SK-N-SH treated with all-trans-retinoic acid at 6 μM for 48 hours (cell line): ENCODE results near the gene TCF25.

Experiments
- ATAC-seq: fragments of 200-7000 bp; cut with Tn5 transposase; 3 replicates; pipeline ENCODE4 v1.9.1; 2020; ENCODE audit warnings: mild to moderate bottlenecking, moderate library complexity
- ARNTL ChIP-seq: fragments of 450-650 bp; formaldehyde crosslinking; IDR thresholded peaks from 2 replicates; pipeline ENCODE4 v1.5.0; 2020; ENCODE audit warnings: low read depth, mild to moderate bottlenecking, moderate library complexity, borderline replicate concordance
- BACH2 ChIP-seq: fragments of 250-450 bp; sonication (Bioruptor Pico); IDR thresholded peaks from 2 replicates; pipeline ENCODE4 v1.9.0; 2021; ENCODE audit warnings: mild to moderate bottlenecking, borderline replicate concordance
- CREB5 ChIP-seq: fragments of 250-450 bp; sonication (Bioruptor Pico); IDR thresholded peaks from 2 replicates; pipeline ENCODE4 v1.5.1; 2020; ENCODE audit warnings: low read depth, mild to moderate bottlenecking, moderate library complexity
- CSDC2 ChIP-seq: fragments of 250-450 bp; sonication (Bioruptor Pico); IDR thresholded peaks from 2 replicates; pipeline ENCODE4 v1.5.0; 2020; ENCODE audit warnings: mild to moderate bottlenecking, moderate library complexity
- CSRNP3 ChIP-seq: fragments of 250-450 bp; sonication (Bioruptor Pico); IDR thresholded peaks from 2 replicates; pipeline ENCODE4 v1.5.1; 2021; ENCODE audit warnings: mild to moderate bottlenecking, moderate library complexity
- ESRRG ChIP-seq: fragments of 250-450 bp; sonication (Bioruptor Pico); IDR thresholded peaks from 2 replicates; pipeline ENCODE4 v1.6.1; 2021; ENCODE audit warnings: mild to moderate bottlenecking
- GLIS3 ChIP-seq: fragments of 250-450 bp; sonication (Bioruptor Pico); IDR thresholded peaks from 2 replicates; pipeline ENCODE4 v1.5.0; 2020; ENCODE audit warnings: mild to moderate bottlenecking, moderate library complexity
- ISL1 ChIP-seq: fragments of 250-450 bp; sonication (Bioruptor Pico); IDR thresholded peaks from 2 replicates; pipeline ENCODE4 v2.1.2; 2022; ENCODE audit warnings: mild to moderate bottlenecking, moderate library complexity
- OSR1 ChIP-seq: fragments of 250-450 bp; sonication (Bioruptor Pico); IDR thresholded peaks from 2 replicates; pipeline ENCODE4 v1.8.0; 2022; ENCODE audit warnings: moderate library complexity, mild to moderate bottlenecking, inconsistent platforms
- POU6F1 ChIP-seq: fragments of 250-450 bp; sonication (Bioruptor Pico); IDR thresholded peaks from 2 replicates; pipeline ENCODE4 v1.8.0; 2021; ENCODE audit warnings: low read depth, mild to moderate bottlenecking, moderate library complexity, borderline replicate concordance
- PPARA ChIP-seq: fragments of 250-450 bp; sonication (Bioruptor Pico); IDR thresholded peaks from 2 replicates; pipeline ENCODE4 v1.5.0; 2020; ENCODE audit warnings: mild to moderate bottlenecking, borderline replicate concordance
- SNAI2 ChIP-seq: fragments of 250-450 bp; sonication (Bioruptor Pico); IDR thresholded peaks from 2 replicates; pipeline ENCODE4 v1.5.0; 2020; ENCODE audit warnings: mild to moderate bottlenecking, moderate library complexity
- TCF4 ChIP-seq: fragments of 250-450 bp; sonication (Bioruptor Pico); IDR thresholded peaks from 2 replicates; pipeline ENCODE4 v1.8.0; 2021; ENCODE audit warnings: mild to moderate bottlenecking, moderate library complexity, borderline replicate concordance
- TOX ChIP-seq: fragments of 250-450 bp; sonication (Bioruptor Pico); IDR thresholded peaks from 2 replicates; pipeline ENCODE4 v1.8.0; 2021; ENCODE audit warnings: mild to moderate bottlenecking, moderate library complexity, borderline replicate concordance
- TSHZ2 ChIP-seq: fragments of 250-450 bp; sonication (Bioruptor Pico); IDR thresholded peaks from 2 replicates; pipeline ENCODE4 v1.5.0; 2020; ENCODE audit warnings: mild to moderate bottlenecking, moderate library complexity
- ZC3H10 ChIP-seq: fragments of 250-450 bp; sonication (Bioruptor Pico); IDR thresholded peaks from 2 replicates; pipeline ENCODE4 v1.5.1; 2021; ENCODE audit warnings: mild to moderate bottlenecking, moderate library complexity
- ZFP30 ChIP-seq: fragments of 450-650 bp; formaldehyde crosslinking; IDR thresholded peaks from 2 replicates; pipeline ENCODE4 v1.5.0; 2022; ENCODE audit warnings: mild to moderate bottlenecking, moderate library complexity
- ZNF565 ChIP-seq: fragments of 450-650 bp; formaldehyde crosslinking; conservative IDR thresholded peaks from 2 replicates; pipeline ENCODE4 v1.5.0; 2020; ENCODE audit warnings: low read depth, mild to moderate bottlenecking, moderate library complexity
- ZNF70 ChIP-seq: fragments of 450-650 bp; formaldehyde crosslinking; IDR thresholded peaks from 2 replicates; pipeline ENCODE4 v1.5.0; 2020; ENCODE audit warnings: mild to moderate bottlenecking, moderate library complexity

Gene TCF25

GRCh38 chr16:89883346-89884040 lies 10.1 kb downstream of the TCF25 start:
- ATAC-seq, result no peak
- TF ChIP-seq POU6F1 (CRISPR knock-in tag) (no peak), ISL1 (no peak), ZNF565 (CRISPR knock-in tag) (no peak), CSDC2 (CRISPR knock-in tag) (no peak), SNAI2 (CRISPR knock-in tag) (no peak), PPARA (CRISPR knock-in tag) (no peak), ARNTL (no peak), TOX (CRISPR knock-in tag) (no peak), TSHZ2 (CRISPR knock-in tag) (no peak), TCF4 (no peak), OSR1 (no peak), GLIS3 (no peak), ZNF70 (CRISPR knock-in tag) (no peak), BACH2 (CRISPR knock-in tag) (no peak)

GRCh38 chr16:89884041-89884421 lies 10.6 kb downstream of the TCF25 start:
- ATAC-seq, result no peak

More at GRCh38 chr16:89884041-89884421, 10.6 kb downstream of the TCF25 start:
- TF ChIP-seq CSRNP3 (no peak), PPARA (CRISPR knock-in tag) (no peak), BACH2 (CRISPR knock-in tag) (no peak), ZNF70 (CRISPR knock-in tag) (no peak), ZNF565 (CRISPR knock-in tag) (no peak), ARNTL (no peak), SNAI2 (CRISPR knock-in tag) (no peak), CREB5 (no peak), ZC3H10 (CRISPR knock-in tag) (no peak), TSHZ2 (CRISPR knock-in tag) (no peak), TOX (CRISPR knock-in tag) (no peak), POU6F1 (CRISPR knock-in tag) (no peak), TCF4 (no peak), ISL1 (no peak), OSR1 (no peak), CSDC2 (CRISPR knock-in tag) (no peak), ZFP30 (CRISPR knock-in tag) (no peak), ESRRG (no peak)
